NCI-H226 (cell line): ENCODE results near the gene GRN.
"Not testable (repeated sequence)": the region's sequence is repeated elsewhere in the genome, so short reads cannot be mapped to it uniquely, and the experiment has no call there.

Source experiments
- DNase-seq: peaks from one replicate; pipeline ENCODE4 v3.0.0-alpha.2; 2015

GRN gene

DNA sequence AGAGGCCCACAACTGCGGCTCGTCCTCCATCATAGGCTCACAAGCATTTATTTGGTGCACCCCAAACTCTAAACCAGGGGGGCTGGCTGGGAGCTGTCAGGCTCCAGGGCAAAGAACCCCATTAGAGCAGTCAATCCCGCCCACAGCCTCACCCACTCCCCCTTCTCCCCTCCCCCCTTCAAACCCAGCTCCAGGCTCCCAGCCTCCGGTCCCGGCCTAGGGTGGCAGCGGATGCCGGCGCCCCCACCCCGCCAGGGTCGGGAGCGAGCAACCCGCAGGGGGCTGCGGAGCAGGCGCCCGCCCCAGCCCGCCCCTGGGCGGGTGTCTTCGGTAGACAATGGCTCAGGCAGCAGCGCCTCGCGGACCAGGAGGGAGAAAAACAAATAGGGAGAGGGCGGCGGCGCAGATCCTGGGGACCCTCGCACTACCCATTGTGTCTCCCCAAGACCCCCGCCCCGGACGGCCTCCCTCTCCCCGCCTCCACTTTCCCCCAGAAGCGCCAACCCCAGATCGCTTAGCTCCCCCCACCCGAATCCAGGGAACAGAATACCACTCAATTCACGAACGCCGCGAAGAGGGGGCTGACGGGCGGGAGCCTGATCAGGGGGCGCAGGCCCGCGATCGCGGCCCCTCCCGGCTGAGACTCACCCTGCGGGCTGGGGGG is 18.0 kb downstream of the GRN start:
- DNase-seq: no peak

DNA sequence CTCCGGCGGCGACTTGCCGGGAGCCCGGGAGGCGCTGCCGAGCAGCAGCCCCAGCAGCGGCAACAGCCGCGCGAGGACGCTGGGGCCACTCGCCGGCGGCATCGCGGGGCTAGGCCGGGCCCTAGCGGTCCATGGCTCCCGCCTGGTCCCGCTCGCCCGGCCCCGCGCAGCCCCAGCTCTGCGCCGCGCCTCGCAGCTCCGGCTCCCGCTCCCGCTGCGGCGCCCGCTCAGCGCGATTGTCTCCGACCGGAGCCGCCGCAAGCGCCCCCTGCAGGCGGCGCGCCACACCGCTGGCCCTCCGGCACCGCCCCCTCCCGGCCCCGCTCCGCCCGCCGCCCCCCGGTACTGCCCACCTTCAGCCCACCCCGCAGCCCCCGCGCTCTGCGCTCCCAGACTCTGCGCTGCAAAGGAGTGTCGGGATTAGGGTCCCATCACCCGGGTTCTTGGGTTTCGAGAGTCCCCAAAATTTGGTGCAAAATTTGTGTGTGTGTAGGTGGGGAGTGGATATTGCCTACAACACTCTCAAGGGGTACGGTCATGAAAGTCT is 18.6 kb downstream of the GRN start, which contains the start of gene FAM171A2:
TSS of gene FAM171A2 (minus strand) at position 241 of the 547 bp plus-strand sequence. CDS start at position 102, 139 bp downstream.
- DNase-seq: peak; percentile 46

DNA sequence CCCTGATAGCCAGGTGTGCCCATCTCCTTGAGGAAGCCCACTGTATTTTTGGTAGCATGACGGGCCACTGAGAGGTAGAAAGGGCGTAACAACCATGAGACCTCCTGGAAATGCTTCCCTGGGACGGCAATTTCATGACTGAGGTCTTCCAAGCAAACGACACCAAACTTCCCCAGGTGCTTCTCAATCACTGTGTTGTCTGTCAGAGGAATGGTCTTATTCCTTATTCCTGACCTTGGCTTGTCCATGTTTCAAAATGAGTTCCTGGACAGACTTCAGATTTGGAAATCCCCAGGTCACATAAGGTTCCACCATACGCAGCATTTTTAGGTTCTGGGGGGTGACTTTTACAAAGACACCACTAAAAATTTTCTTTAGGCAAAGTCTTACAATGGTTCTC is 19.9 kb downstream of the GRN start:
- DNase-seq: not testable (repeated sequence)

DNA sequence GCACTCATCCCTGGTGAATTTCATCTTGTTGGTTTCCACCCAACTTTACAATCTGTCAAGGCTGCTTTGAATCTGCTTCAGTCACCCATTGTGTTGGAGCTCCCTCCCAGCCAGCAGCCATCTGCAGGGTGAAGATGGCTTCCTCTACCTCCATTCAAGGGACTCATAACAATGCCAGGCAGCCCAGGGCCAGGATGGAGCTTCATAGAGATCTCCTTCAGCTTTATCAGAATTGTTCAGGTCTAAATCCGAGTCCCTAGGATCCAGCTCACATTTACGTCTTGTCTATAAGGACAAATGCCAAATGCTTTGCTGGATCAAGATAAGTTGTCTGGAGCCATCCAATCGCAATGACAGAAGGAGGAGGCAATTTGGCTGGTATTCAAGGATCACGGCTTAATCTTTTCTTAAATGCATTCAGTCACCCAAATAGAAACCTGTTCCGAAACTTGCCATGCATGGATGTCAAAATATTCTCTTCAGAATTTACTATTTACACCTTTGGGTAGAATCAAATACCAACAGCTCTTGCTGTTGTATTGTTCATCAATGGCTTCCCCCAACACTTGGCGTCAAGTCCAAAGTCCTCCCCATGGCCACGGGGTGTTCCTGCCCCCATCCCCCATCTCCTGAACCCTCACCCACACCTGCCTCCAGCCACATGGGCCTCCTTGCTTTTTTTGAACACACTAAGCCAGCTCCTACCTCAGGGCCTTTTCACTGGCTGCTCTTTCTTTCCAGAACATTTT is 22.3 kb downstream of the GRN start:
- no peak for DNase-seq

DNA sequence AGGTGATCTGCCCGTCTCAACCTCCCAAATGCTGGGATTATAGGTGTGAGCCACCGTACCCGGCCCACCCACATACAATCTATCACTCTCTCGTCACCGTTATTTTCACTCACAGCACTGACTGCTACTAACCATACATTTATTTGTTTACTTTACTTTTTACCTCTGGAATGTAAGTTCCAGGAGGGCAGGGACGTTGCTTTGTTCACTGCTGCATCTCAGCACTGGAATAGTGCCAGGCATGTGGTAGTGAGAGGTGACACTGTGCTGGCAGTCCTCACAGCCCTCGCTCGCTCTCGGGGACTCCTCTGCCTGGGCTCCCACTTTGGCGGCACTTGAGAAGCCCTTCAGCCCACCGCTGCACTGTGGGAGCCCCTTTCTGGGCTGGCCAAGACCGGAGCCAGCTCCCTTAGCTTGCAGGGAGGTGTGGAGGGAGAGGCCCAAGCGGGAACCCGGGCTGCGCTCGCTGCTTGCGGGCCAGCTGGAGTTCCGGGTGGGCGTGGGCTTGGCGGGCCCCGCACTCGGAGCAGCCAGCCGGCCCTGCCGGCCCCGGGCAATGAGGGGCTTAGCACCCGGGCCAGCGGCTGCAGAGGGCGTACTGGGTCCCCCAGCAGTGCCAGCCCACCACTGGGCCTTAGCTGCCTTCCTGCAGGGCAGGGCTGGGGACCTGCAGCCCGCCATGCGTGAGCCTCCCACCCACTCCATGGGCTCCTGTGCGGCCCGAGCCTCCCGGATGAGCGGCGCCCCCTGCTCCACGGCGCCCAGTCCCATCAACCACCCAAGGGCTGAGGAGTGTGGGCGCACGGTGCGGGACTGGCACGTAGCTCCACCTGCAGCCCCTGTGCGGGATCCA is 23.5 kb downstream of the GRN start:
- DNase-seq: not testable (repeated sequence)

DNA sequence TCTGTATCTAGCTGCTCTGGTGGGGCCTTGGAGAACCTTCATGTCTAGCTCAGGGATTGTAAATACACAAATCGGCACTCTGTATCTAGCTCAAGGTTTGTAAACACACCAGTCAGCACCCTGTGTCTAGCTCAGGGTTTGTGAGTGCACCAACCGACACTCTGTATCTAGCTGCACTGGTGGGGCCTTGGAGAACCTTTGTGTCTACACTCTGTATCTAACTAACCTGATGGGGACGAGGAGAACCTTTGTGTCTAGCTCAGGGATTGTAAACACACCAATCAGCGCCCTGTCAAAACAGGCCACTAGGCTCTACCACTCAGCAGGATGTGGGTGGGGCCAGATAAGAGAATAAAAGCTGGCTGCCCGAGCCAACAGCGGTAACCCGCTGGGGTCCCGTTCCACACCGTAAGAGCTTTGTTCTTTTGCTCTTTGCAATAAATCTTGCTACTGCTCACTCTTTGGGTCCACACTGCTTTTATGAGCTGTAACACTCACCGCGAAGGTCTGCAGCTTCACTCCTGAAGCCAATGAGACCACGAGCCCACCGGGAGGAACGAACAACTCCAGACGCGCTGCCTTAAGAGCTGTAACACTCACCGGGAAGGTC is 24.4 kb downstream of the GRN start:
- DNase-seq: not testable (repeated sequence)

DNA sequence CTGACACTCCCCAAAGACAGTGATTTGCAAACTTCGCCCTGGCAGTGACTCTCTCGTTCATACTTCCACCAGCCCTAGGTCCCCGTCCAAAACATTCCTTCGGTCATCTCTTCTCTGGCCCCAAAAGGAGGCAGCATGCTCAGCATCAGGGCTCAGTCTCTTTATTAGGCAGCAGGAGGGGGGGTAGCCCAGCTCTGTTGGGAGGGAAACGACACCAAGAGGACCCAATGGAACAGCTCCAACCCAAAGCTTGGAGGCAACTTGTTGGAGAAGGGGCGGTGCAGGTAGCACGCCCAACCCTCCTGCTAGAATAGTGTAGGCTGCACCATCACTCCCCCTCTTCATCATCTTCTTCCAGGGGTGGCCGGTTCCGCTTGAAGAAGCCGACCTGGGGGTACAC is 26.9 kb downstream of the GRN start:
- DNase-seq: no peak

DNA sequence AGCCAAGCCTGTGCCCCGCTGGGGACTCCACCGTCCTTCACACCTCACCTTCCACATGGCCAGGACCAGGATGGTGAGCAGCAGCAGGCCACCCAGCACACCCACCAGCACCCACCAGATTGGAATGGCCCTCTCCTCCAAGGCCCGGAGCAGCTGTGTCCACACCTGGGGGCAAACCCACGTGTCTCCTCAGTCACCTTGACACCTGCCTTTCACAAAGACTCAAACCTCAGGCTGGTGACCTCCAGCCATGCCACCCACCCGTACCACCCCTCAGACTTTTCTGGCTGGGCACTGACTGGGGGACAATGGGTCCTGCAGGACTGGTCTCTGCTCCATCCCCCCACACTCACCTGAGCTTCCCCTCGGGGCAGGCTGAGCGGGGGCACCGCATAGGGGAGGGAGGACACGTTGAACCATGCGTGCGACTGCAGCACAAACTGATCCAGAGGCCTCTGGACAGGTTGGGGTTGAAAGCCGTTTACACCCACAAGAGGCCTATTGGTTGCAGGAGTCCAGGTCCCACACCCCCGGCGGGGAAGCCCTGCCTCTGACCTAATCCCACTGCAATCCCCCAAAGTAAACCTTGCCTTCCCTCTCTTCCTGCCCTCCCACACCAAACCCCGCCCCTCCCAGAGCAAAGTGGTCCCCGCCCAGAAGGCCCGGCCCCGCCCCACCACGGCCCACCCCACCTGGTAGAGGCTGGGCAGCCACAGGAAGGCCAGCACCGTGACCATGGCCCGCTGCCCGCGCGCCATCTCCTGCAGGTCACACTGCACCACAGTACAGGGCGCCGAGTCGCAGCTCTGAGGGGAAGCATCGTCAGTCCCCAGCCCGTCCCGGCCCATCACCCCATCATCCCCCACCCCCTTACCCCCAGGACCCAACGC is 29.4 kb downstream of the GRN start:
- DNase-seq: peak; percentile 25

DNA sequence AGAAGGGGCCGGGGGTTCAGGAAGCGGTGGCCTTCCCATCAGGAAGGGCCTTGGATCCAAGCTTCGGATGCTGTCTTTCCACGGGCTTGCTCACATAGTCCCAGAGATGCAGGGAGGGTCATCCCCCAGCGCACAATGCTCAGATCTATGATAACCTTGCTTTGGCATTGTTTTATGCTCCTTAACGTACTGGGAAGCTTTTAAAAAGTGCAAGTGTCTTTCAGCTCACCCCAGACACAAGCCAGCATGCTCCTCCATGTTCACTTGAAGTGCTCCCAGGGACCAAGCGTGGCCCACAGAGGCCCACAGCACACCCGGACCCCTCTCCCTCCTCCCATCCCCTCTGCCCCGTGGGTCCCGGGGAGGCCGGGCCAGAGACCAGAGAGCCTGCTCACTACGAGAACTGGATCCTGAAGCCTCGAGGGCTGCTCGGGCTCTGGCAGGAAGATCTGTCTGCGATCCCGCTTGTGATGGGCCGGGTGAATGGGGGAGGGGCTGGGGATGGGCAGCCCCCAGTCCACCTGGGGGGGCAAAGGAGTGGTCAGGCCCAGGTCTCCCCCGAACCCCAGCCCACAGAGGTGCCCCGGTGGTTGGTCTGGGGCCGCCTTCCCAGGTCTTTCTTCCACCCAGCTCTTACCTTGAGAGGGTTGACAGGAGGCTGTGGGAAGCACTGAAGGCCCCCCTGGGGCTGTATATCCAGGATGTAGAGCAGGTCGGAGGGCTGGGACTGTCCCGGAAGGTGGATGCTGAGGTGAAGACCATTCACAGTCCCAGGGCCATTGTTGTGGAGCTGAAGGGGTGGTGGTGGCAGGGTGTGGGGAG is 30.3 kb downstream of the GRN start:
- no peak for DNase-seq

DNA sequence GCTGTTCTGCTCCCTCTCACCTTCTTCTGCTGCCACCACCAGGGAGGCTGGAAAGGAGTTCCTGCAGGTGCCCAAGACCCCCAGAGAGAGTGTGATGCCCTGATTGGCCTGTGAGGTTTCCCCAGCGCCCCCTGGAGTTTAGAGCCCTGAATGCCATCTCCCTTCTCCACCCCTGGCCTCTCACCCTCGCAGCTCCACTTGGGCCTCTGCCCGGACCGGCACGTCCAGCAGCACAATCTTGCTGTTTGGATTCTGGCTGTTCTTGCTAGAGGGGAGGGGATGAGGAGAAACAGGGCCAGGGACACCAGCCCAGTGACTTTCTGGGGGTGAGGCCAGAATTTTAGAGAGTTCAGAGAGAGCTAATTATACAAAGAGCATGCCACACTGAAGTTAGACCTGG is 31.0 kb downstream of the GRN start:
- no peak for DNase-seq

DNA sequence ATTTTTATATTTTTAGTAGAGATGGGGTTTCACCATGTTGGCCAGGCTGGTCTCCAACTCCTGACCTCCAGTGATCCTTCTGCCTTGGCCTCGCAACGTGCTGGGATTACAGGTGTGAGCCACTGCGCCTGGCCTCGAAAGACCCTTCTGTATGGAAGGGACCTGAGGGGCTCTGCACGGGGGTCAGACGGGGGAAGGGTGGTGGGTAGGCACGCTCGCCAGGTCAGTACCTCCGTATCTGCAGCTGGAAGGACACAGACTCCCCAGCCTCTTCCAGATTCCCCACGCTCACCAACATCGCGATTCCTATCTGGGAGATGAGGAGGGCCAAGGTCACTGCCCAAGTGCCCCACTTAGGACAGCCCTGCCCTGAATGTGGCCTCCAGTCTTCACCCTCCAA is 31.7 kb downstream of the GRN start:
- DNase-seq: no peak

DNA sequence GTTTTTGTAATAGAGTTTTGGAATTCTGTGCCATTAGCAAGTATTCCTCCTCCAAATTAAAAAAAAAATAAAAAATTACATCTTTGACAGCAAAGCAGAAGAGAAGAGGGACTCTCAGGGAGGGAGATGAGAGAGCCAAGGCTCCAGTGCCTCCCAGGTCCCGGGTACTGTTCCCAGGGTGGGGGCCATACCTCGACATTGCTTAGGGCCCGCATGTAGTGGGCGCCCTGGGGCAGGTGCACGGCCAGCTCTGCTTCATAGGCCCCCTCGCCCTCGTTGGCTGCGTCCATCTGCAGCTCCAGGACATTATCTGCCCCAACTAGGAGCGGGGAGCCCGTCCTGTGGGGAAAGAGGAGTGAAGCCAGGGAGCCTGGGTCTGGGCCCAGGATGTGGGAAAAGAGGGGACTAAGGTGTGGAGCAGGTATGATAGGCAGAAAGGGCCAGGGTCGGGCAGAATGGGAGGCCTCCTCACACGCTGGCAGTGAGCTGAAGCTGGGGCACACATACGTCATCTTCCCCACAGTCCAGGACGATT is 33.1 kb downstream of the GRN start:
- no peak for DNase-seq

DNA sequence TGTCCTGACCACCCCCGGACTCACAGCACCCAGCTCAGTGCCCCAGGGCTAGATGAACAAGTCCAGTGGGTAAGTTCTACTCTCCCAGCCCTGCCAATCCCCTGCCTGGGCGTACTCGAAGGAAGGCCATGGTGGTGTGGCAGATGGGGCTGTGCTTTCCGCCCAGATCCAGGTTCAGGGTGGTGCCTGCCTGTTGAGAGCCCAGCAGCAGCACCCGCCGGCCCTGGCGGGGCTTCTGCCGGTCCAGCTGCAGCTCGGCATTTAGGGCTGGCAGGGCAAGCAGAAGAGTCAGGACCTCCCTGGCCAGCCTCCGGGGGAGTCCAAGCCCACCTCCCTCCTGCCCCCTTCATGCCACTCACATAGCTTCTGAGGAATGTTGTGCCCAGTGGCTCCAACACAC is 34.8 kb downstream of the GRN start:
- DNase-seq: no peak

DNA sequence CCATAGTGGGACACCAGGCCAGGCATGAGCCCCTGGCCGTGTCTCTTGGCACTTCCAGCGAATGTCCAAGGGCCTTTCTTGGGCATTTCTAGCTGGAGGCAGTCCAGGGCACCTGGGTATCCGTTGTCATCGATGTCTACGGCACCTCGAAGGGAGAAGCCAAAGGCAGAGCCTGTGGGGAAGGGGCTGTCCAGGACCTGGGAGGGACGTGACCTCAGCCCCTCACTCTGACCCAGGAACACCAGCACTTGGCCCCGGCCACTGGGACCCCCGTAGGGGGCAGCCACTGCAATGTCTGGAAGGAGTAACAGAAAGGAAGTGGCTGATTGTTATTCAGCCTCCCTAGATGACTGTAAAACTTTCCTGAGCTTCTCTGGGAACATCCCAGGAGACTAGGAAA is 35.7 kb downstream of the GRN start:
- DNase-seq: no peak

DNA sequence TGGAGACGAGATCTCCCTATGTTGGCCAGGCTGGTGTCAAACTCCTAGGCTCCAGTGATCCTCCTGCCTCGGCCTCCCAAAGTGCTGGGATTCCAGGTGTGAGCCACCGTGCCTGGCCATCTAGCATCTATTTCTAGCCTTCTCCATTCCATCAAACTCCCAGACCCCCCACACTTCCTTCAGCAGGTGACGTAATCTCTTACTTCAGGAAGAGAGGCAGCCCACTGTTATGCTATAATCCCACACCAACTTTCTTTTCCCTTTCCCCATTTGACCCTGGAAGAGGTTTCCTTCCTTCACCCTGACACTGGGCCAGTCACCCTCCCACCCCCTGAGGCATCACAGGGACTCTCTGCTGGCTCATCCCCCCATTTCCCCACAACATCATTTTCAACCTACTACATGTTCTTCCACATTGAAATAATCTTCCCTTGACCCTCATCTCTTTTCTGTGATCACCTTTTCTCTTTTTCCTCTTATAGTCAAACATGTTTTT is 36.8 kb downstream of the GRN start:
- DNase-seq: no peak

DNA sequence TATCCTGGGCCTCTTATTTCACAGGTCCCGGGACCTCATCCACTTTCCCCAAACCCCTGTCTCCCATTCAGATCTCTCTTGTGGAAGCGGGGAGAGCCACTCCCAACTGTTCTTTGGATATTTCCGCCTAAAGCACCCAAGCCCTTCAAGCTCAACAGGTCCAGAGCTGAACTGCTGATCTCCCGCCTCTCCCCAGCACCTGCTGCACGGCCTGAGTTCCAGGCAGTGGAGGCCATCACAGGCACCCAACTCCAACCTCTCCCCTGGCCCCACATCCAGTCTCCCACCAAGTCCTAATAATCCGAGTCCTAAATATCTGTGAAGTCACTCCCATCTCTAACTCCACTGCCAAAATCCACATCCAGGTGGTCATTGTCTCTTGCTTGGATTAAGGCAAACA is 37.8 kb downstream of the GRN start:
- DNase-seq: no peak

DNA sequence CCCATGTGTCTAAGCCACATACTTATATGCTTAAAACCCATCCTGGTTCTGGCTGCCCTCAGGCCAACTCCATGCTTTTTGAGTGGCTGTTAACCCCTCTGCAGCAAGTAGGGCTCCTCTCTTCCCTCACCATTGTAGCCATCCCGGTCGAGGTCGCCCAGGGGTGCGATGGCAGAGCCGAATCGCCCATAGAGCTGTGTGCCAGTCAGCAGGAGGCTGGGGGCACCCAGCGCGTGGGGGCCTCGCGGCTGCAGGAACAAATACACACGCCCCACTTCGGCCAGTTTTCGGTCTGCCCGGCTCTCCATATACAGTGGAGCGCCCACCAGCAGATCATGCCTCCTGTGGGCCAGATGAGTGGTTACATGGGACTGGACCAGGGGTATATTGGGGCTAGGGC is 38.3 kb downstream of the GRN start:
- DNase-seq: no peak

DNA sequence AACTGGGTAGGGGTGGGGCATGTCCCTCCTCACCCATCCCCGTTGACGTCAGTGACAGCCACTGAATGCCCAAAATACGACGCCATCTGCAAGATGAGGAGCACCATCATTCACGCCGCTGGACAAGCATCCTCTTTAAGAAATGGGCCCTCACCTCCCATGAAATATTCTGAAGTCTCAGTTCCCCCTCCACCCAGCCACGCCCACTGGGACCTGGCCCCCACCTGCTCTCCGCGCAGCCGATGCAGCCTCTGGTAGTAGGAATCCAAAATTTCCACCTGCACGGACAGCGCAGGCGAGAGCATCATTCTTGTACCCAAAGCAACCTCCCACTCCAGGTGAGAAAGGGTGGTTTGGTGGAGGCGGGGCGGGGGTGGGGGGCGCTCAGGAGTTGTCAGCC is 38.8 kb downstream of the GRN start:
- DNase-seq: no peak

DNA sequence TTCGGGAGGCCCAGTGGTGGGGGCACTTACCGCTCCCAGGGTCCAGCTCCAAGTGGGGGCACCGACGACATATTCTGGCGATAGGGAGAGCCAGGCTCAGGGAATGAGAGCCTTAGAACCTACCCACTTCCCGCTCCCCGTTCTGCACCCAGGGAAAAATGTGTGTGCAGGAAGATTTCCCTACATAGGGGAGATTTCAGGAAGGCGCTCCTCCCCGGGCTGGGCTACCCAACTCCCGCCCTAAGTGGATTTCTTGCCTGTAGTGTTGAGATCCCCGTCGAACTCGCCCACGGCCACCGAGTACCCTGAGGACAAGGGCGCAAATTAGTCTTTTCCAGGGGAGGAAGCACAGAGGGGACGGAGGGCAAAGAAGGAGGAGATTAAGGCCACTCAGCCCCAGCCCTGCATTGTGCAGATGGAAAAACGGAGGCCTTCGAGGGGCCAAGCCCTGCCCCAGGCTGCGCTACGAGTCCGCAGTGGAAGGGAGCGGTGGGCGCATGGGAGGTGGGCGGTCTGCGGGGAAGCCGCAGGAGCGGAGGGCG is 39.2 kb downstream of the GRN start:
- no peak for DNase-seq

DNA sequence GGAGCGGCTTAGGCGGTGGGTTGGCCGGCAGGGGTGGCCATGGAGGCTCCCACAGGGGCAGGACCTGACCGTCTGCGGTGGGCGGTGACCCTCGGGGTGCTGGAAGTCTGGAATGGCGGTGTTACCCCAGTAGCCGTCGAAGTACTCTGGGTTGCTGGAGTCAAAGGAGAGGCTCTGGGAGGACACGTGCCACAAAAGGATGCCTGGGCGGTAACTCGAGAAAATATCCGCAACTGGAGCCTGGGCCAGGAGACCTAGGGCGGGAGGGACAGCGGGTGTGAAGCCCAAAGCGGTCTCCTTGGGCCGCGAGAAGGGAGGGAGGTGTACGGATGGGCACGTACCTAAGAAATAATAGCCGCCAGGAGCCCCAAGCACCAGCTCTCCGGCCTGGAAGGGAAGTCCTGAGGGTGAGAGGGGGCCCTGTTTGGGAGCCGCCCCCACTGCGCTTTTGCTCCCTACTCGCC is 39.8 kb downstream of the GRN start:
- no peak for DNase-seq
